ENCODE measurements around the gene ANKRD55. TPM values are rescaled to one million over a fixed set of nuclear protein-coding genes. Genes with fewer than 3 reads are reported as not detected.

Gene ANKRD55
- total RNA-seq, result 1.4 and 2.3 TPM in 2 replicates

DNA sequence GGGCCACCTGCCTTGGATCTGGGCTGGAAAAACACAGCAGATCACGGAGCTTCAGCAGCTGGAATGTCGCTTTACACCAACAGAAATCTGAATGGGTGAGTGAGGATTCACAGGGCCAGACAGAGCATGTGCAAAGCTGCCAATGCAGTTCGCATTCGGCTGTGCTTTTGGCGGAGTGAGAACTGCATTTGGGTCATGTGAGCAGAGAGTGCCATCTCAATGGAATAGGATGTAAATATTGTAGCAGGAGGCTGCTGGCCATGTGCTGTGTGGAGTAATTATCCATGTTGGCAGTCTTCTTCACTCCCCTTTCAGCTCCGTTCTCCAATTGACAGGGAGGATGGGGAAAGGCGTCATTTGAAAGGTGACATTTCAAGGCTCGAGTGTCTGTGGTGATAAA, at the start of gene ANKRD55:
ANKRD55 (minus strand) TSS at position 101 of the 400 bp plus-strand sequence. CDS start 417 bp downstream, outside the sequence.
- Mint-ChIP-seq H3K9me3 (no peaks in the 10 kb centered on the region), H3K27me3 (ENCODE audit: low read depth) (peaks cover 32% of the 10 kb centered on the region), H3K36me3 (ENCODE audit: low read depth) (no peaks in the 10 kb centered on the region), H3K27ac (no peak within 1 kb of the TSS), H3K4me3 (ENCODE audit: low read depth) (no peak within 1 kb of the TSS), H3K4me1 (ENCODE audit: low read depth) (peaks cover 4% of the 10 kb centered on the region)
- intact Hi-C loops (cut with micrococcal nuclease), result no loop called here
- no peak for DNase-seq (ENCODE audit: low spot score)

DNA sequence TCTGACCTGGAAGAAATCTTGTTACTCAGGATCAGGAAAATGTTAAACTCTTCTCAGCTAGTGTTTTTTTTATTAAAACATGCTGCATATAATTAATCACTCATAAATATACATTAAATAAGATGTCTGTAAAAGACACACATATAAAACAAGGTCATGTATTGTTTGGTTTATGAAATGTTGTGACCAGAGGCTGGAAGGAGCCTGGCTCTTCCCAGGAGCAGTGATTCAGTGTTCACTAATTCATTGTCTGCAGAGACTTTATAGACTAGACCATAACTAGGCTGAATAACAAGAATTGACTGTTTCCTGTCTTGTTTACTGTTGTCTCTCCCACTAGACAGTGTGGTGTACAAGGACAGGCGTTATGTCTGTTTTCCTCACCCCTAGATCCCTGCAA, 49.1 kb upstream of the ANKRD55 start:
- intact Hi-C loops (cut with micrococcal nuclease), result no loop called here
- H3K9me3 Mint-ChIP-seq, result no peaks in the 10 kb centered on the region
- no peak overlapping the region for H3K27ac Mint-ChIP-seq
- no peaks in the 10 kb centered on the region for H3K36me3 Mint-ChIP-seq (ENCODE audit: low read depth)
- H3K4me1 Mint-ChIP-seq (ENCODE audit: low read depth), result no peaks in the 10 kb centered on the region
- no peaks in the 10 kb centered on the region for H3K27me3 Mint-ChIP-seq (ENCODE audit: low read depth)
- H3K4me3 Mint-ChIP-seq (ENCODE audit: low read depth), result no peak overlapping the region
- DNase-seq (ENCODE audit: low spot score), result no peak

DNA sequence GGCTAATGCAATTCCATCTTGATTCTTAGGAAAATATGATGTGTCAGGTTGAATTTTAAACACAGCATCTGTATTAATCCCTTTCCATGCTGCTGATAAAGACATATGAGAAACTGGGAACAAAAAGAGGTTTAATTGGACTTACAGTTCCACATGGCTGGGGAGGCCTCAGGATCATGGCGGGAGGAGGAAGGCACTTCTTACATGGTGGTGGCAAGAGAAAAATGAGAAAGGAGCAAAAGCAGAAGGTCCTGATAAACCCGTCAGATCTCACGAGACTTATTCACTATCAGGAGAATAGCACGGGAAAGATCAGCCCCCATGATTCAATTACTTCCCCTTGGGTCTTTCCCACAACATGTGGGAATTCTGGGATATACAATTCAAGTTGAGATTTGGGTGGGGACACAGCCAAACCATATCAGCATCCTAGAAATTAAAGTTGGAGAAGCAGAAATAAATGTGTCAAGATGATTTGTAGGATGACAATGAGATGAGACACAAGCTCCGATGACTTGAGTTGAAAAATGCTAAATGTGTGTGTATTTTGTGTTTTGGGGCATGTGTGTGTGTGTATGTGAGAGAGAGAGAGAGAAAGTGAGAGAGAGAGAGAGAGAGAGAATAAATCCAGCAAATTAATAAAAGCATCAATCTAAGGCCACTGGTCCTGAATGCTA, 48.5 kb upstream of the ANKRD55 start:
- Mint-ChIP-seq H3K4me1 (ENCODE audit: low read depth) (no peaks in the 10 kb centered on the region), H3K36me3 (ENCODE audit: low read depth) (no peaks in the 10 kb centered on the region), H3K9me3 (no peaks in the 10 kb centered on the region), H3K4me3 (ENCODE audit: low read depth) (no peak overlapping the region), H3K27ac (no peak overlapping the region), H3K27me3 (ENCODE audit: low read depth) (no peaks in the 10 kb centered on the region)
- no peak for DNase-seq (ENCODE audit: low spot score)
- intact Hi-C loops (cut with micrococcal nuclease), result no loop called here

DNA sequence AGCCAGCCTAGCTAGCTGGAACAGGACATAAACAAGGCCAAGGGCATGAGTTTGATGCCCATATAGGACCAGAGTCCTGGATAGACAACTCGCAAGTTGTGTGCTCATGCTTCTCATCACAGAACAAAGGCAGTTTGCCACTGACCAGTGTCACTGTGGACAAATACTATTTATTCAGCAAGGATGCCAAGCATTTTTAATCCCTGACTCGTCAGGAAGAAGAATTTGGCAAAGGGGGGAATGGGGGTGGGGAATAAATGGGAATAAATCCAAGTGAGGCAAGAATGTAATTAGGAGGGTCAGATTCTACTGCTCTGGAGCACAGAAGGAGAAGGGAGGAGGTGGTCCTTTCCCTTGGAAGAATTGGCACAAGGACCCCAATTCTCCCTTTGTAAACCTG, 46.8 kb upstream of the ANKRD55 start:
- Mint-ChIP-seq H3K4me1 (ENCODE audit: low read depth) (no peaks in the 10 kb centered on the region), H3K27ac (no peak overlapping the region), H3K9me3 (no peaks in the 10 kb centered on the region), H3K4me3 (ENCODE audit: low read depth) (no peak overlapping the region), H3K36me3 (ENCODE audit: low read depth) (no peaks in the 10 kb centered on the region), H3K27me3 (ENCODE audit: low read depth) (no peaks in the 10 kb centered on the region)
- intact Hi-C loops (cut with micrococcal nuclease), result loop anchor here (10.0 kb wide), 1 partner anchor 335 kb away; no protein-coding TSS in a partner anchor
- DNase-seq (ENCODE audit: low spot score), result no peak

DNA sequence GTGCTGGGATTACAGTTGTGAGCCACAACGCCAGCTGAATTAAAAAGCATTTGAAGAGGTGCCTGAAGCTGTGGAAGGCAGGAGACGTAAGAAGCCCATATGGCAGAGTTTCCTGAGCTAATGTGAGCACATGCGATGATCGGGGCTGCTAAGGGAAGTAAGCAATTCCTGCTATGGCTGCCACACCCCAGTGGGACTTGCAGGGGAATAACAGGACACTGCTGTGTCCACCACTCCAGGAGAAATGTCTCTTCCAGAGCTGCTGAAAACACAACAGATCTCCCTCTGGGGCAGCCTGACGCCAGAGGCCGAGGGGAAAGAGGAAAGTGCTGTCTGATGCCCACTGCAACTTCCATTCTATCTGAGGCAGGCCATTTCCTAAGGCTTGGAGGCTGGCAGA, 46.2 kb upstream of the ANKRD55 start:
- DNase-seq (ENCODE audit: low spot score), result no peak
- Mint-ChIP-seq H3K27me3 (ENCODE audit: low read depth) (no peaks in the 10 kb centered on the region), H3K4me1 (ENCODE audit: low read depth) (no peaks in the 10 kb centered on the region), H3K4me3 (ENCODE audit: low read depth) (no peak overlapping the region), H3K9me3 (no peaks in the 10 kb centered on the region), H3K36me3 (ENCODE audit: low read depth) (no peaks in the 10 kb centered on the region), H3K27ac (no peak overlapping the region)
- intact Hi-C loops (cut with micrococcal nuclease), result loop anchor here (10.0 kb wide), 1 partner anchor 336 kb away; no protein-coding TSS in a partner anchor

DNA sequence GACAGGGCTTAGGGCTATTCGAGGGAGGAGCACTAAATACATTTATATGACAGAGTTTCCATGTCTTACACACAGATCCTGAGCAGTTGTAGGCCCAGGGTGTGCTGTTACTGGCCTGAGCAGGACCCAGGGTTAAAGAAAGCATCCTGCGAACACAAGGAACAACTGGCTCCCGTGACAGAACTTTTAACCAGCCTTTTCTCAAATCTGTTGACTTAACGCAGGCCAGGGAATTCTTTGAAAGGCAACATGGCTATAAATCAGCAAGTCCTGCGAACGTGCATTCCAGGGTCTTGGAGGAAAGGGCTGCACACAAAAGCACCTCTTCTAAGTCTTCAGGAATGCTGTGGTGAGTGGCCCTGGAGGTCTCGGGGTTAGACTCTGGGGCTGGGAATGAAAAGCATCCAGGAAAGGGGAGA, 45.2 kb upstream of the ANKRD55 start:
- H3K36me3 Mint-ChIP-seq (ENCODE audit: low read depth), result no peaks in the 10 kb centered on the region
- no peak for DNase-seq (ENCODE audit: low spot score)
- intact Hi-C loops (cut with micrococcal nuclease), result loop anchor here (10.0 kb wide), 1 partner anchor 336 kb away; no protein-coding TSS in a partner anchor

DNA sequence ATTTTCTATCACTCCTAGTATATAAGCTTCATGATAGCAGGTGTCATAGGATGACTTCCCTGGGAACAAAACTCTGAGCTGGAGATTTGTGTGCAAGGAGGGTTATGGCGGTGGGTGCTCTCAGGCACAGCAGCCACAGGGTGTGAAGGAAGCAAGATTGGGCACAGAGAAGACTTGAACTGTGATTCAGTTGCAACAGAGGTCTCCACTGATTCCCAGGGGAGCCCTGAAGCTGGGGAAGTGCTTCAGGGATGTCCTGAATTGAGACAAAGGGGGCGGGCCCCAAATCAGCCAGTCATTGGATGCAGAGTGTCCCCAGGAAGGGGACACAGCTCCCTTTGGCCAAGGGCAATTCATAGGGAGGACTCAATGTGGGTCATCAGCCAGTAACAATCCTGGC, 44.4 kb upstream of the ANKRD55 start:
- no peak for DNase-seq (ENCODE audit: low spot score)
- Mint-ChIP-seq H3K27ac (no peak overlapping the region), H3K27me3 (ENCODE audit: low read depth) (no peaks in the 10 kb centered on the region), H3K4me3 (ENCODE audit: low read depth) (no peak overlapping the region), H3K36me3 (ENCODE audit: low read depth) (no peaks in the 10 kb centered on the region), H3K4me1 (ENCODE audit: low read depth) (no peaks in the 10 kb centered on the region), H3K9me3 (no peaks in the 10 kb centered on the region)
- intact Hi-C loops (cut with micrococcal nuclease), result loop anchor here (10.0 kb wide), 1 partner anchor 337 kb away; no protein-coding TSS in a partner anchor

More for the DNA sequence above, 45.2 kb upstream of the ANKRD55 start:
- Mint-ChIP-seq H3K27me3 (ENCODE audit: low read depth) (no peaks in the 10 kb centered on the region), H3K4me1 (ENCODE audit: low read depth) (no peaks in the 10 kb centered on the region), H3K4me3 (ENCODE audit: low read depth) (no peak overlapping the region), H3K9me3 (no peaks in the 10 kb centered on the region), H3K27ac (no peak overlapping the region)

DNA sequence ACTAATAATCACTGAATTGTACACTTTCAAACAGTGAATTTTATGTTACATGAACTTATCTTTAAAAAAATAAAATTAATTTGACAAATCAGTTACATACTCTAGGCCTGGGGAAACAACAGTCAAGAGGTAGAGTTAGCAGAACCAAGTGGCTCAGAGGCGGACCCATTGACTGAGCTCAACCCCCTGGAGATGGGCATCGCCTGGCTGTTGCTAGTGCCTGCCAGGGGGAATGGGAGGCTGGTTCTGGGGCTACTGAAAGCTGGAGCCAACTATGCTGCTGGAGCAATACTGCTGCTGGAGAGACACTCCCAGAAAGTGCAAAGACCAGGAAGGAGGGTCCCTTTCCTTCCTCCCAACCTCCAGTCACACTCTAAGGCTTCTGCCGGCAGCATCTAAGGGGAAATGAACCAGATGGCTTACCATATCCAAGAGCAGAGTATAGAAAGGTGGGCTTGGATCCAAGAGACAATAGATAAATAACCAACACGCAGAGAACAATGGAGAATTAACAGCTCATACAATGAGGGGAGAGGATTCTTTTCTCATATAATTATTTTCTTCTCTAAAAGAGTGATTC, 40.3 kb upstream of the ANKRD55 start:
- Mint-ChIP-seq H3K27ac (no peak overlapping the region), H3K4me3 (ENCODE audit: low read depth) (no peak overlapping the region), H3K36me3 (ENCODE audit: low read depth) (no peaks in the 10 kb centered on the region), H3K27me3 (ENCODE audit: low read depth) (no peaks in the 10 kb centered on the region), H3K4me1 (ENCODE audit: low read depth) (peaks cover 20% of the 10 kb centered on the region), H3K9me3 (no peaks in the 10 kb centered on the region)
- no peak for DNase-seq (ENCODE audit: low spot score)
- intact Hi-C loops (cut with micrococcal nuclease), result loop anchor here (5.0 to 10.0 kb wide), 2 partner anchors 341 to 579 kb away; no protein-coding TSS in a partner anchor

DNA sequence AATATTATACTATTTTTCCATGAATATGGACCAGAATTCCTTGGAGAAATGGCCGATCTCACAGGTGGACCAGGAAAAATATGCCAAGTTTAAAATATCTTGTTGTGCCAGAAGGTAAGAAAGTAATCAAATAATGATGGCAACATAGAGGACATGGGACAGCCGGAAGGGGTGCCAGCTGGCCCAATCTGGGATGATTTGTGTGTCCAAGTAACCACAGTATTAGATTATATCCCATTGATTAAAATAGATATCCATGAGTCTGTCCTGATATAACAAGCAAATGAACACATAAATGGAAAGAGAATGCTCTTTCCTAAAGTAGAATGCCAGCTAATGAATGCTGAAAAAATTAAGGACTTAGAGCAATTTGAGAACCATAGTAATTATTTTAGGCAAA, 39.6 kb upstream of the ANKRD55 start:
- no peak for DNase-seq (ENCODE audit: low spot score)
- no peaks in the 10 kb centered on the region for H3K9me3 Mint-ChIP-seq
- H3K4me3 Mint-ChIP-seq (ENCODE audit: low read depth), result no peak overlapping the region
- H3K36me3 Mint-ChIP-seq (ENCODE audit: low read depth), result no peaks in the 10 kb centered on the region
- peaks cover 20% of the 10 kb centered on the region for H3K4me1 Mint-ChIP-seq (ENCODE audit: low read depth)
- no peak overlapping the region for H3K27ac Mint-ChIP-seq
- intact Hi-C loops (cut with micrococcal nuclease), result loop anchor here (5.0 to 10.0 kb wide), 2 partner anchors 342 to 580 kb away; no protein-coding TSS in a partner anchor
- H3K27me3 Mint-ChIP-seq (ENCODE audit: low read depth), result no peaks in the 10 kb centered on the region

DNA sequence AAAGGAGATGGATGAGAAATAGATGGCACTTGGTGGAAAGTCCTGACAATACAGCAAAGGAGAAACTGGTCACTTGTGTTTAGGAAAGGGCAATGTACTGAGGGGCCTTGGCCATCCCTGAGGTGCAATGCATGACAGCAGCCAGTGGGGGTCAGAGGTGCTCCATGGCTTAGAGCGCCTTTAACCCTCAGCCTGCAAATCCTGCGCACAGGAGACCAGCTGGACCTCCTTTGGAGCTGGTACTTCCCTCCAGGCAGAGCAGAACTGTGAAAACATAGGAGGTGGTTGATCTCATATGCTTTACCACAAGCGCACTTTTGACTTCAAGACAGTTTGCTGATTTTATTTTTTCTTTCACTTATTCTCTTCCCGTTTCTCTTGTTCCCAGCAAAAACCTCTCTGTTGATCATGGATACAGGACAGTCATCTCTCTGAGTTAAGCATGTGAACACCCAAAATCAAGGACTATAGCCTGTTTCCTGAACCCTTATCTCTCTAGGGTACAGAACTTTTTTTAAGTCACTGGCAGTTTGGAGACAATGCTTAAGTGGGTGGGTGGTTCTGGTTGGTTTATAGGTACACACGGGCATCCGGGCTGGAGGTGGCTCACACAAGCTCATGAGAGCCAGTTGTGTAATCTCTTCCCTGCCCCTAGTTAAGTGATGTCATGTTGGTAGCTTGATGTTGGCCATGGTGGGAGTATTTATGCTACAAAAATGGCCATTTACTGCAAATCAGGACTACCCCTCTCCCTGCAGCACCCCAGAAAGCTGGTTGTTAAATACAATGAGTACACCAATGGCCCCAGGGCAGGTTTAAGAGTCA, 37.6 kb upstream of the ANKRD55 start:
- Mint-ChIP-seq H3K9me3 (no peaks in the 10 kb centered on the region), H3K4me3 (ENCODE audit: low read depth) (peak overlapping the region; percentile 0), H3K36me3 (ENCODE audit: low read depth) (no peaks in the 10 kb centered on the region), H3K27ac (no peak overlapping the region), H3K27me3 (ENCODE audit: low read depth) (no peaks in the 10 kb centered on the region), H3K4me1 (ENCODE audit: low read depth) (peaks cover 20% of the 10 kb centered on the region)
- peak; percentile 64 for DNase-seq (ENCODE audit: low spot score)
- intact Hi-C loops (cut with micrococcal nuclease), result loop anchor here (1.0 to 10.0 kb wide), 7 partner anchors 58 to 582 kb away; no protein-coding TSS in a partner anchor

DNA sequence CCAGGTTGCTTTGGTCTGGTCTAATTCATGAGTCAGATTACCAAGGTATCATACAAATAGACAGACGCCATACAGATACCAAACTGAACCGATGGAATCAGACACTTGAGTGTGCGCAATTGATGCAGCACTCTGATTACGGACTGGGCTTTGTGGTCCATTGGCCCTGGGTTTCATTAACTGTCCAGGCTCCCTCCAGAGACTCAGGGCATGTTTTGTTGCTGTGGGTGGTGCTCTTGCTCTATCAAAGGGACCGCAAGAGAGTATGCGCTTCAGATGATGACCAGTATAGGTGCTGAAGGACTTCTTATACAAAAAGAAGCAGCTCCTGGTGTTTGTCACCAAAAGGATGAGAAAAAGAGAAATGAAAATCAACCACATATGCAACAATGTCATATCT, 36.9 kb upstream of the ANKRD55 start:
- H3K4me3 Mint-ChIP-seq (ENCODE audit: low read depth), result no peak overlapping the region
- DNase-seq (ENCODE audit: low spot score), result no peak
- peaks cover 20% of the 10 kb centered on the region for H3K4me1 Mint-ChIP-seq (ENCODE audit: low read depth)
- H3K36me3 Mint-ChIP-seq (ENCODE audit: low read depth), result no peaks in the 10 kb centered on the region
- peak overlapping the region; percentile 6 for H3K27ac Mint-ChIP-seq
- no peaks in the 10 kb centered on the region for H3K9me3 Mint-ChIP-seq
- no peaks in the 10 kb centered on the region for H3K27me3 Mint-ChIP-seq (ENCODE audit: low read depth)
- intact Hi-C loops (cut with micrococcal nuclease), result loop anchor here (1.0 to 10.0 kb wide), 7 partner anchors 59 to 582 kb away; no protein-coding TSS in a partner anchor

DNA sequence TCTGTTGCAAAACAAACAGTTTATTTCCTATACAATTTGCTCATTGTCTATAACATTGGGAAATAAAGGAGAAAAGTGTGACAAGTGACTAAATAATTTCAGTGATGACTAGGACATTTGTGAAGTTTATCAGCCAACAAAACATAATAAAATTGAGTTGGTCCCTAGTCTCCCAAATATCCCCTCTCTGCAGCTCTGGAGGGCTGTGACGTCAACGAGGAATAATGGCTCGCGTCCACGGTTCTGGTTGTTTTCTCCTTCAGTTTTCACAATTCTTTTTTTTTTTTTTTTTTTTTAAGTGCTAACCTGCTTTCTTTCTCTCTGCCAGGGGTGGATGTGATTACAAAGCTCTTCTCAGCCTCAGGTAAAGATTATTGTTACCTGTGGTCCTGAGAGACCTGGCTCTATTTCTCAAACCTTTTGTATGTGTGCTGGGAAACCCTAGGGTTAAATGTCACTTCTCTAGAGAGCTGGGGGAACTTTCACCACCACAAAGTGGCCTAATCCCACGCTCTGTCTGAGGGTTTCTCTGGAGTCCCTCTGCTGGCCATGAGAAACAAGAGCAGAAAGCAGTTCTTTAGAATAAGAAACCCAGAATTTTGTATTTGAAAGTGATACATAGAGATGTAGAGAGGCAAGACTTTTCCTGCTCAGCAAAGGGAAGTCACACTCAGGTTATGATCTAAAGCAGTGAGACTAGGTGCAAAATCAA, 36.2 kb upstream of the ANKRD55 start:
- no peaks in the 10 kb centered on the region for H3K36me3 Mint-ChIP-seq (ENCODE audit: low read depth)
- DNase-seq (ENCODE audit: low spot score), result no peak
- intact Hi-C loops (cut with micrococcal nuclease), result loop anchor here (1.0 to 2.0 kb wide), 2 partner anchors 291 to 333 kb away; no protein-coding TSS in a partner anchor

More for the DNA sequence above, 36.2 kb upstream of the ANKRD55 start:
- Mint-ChIP-seq H3K27ac (no peak overlapping the region), H3K27me3 (ENCODE audit: low read depth) (no peaks in the 10 kb centered on the region), H3K4me3 (ENCODE audit: low read depth) (peak overlapping the region; percentile 4), H3K9me3 (no peaks in the 10 kb centered on the region), H3K4me1 (ENCODE audit: low read depth) (peaks cover 20% of the 10 kb centered on the region)
